Activated CD8-positive, alpha-beta memory T cell treated with anti-CD3 and anti-CD28 coated beads, Interleukin-2, amount 50 U/mL, for 24 hours (primary cell): Measurements from ENCODE around the gene SNCG.
"Not testable (repeated sequence)": the region's sequence is repeated elsewhere in the genome, so short reads cannot be mapped to it uniquely, and the experiment has no call there.

Experiments
- DNase-seq: peaks from one replicate; pipeline ENCODE4 v3.0.0-alpha.2; 2020; ENCODE audit errors: extremely low read depth

The SNCG gene

DNA sequence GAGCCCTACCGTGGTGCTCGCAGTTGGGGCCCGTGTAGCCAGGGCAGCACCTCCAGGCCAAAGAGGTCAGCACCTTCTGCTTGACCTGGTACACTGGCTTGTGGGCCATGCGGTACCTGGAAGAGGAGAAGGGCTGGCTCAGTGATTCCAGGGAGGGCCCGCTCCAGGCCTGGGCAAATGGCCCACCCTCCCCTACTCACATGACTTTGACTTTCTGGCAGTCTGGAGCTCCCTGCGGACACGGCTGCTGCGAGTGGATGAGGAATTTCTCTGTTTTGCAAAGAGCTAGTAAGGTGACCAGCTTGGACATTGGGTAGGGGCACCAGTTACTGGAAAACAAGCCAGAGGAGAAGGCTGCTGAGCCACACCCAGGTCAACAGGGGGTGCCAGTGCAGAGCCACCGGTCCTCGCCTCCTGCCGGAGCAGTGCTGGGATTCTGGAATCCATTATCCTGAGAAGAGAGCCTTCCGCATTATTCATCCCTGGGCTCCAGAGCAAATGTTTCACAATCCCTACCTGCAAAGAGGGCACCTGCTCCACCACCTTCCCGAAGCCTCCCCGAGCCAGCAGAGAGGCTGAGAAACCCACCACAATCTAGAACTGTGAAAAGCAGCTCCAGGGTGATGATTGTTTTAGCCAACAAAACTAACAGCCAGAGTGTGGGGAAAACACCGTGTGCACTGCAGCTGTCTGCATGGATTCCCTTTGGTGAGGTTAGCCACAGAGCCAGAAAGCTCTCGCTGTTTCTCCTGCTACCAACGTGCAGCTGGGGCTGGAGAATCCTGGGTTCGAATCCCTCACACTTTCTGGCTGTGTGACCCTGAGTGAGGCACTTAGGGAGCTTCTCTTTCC is 12.8 kb upstream of the SNCG start:
- no peak for DNase-seq

DNA sequence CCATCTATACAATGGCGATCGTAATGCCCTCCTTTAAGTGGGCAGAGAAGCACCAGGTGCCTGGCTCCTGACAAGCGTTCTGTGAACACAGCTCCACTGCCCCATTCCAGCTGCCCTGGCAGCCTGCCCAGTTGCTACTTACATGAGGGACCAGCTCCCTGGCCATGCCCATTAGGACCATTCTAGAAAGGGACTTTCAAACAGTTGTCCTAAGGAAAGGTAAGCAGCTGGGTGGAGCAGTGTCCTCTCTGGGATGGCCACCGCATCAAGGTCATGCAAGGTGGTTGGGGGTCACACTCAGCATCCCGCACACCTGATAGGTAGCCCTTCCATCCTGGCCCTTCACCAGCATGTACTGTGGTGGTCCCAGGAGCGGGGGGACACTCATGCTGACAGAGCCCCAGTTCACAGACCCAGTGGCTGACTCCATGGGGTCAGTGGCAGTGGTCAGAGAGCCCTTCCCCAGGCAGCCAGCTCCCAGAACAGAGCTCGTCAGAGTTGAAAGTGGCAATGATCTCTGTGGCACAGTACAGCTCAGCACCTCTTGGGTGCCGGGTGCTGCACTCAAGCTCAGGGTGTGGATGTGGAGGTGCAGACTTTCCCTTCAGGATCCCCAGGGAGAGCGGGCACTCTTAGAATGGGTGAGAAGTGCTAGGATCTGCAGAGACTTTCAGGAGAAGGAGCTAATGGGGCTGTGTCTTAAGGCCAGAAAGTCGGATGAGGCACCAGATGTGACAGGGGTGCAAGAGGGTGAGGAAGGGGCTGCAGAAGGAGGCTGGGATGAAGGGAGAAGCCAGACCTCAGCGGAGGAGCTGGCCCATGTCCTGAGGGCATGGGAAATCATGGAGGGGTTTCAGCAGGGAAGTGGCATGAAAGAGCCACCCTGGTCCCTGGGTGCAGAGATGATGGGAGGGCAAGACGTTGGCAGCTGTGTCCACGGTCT is 11.9 kb upstream of the SNCG start:
- DNase-seq = no peak

DNA sequence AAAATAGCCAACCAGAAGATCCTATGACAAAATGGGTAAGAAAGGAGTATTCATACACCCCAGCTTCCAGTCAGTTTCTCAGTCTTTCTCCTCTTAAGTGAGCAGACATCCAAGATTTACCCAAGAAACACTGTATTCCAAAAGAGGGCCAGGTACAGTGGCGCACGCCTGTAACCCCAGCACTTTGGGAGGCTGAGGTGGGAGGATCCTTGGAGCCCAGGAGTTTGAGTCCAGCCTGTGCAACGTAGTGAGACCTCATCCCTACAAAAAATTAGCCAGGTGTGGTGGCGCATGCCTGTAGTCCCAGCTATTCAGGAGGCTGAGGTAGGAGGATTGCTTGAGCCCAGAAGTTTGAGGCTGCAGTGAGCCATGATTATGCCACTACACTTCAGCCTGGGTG is 10.6 kb upstream of the SNCG start:
- not testable (repeated sequence) for DNase-seq

DNA sequence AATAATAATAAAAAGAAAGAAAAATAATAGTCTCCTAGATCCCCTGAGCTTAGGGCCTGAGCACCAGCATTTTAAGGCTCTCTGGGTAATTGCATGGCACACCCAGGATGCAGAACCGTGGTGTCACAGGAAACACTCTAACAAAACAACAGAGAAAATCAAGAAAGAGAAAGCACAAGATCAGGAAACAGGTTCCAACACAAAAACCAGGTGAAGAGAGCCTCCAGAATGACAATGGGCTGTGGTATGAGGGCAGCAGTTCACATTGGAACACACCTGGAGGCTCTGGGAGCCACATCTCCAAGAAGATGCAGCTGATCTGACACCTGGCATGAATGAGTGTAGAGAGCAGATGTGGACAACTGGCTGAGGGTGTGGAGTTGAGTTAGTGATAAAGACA is 8.1 kb upstream of the SNCG start:
- DNase-seq = no peak

DNA sequence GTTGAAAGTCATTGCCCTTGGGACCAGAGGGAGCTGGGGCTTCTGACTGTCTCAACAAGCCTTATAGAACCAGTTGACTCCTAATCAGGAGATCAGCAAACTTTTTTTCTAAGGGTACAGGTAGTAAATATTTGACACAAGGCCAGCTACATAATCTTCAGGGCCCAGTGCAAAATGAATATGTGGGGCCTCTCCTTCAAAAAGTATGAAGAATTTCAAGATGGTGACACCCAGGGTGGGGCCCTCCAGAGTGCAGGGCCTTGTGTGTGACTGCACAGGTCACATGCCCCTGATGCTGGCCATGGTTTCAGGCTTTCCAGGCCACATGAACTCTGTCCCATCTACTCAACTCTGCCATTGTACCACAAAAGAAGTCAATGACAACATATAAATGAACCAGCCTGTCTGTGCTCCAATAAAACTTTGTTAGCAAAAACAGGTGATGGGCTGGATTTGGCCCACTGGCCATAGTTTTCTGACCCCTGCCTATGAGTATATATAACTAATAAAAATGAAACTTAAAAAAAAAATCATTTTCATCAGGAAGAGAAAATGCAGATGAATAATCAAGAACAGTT is 7.1 kb upstream of the SNCG start:
- no peak for DNase-seq

DNA sequence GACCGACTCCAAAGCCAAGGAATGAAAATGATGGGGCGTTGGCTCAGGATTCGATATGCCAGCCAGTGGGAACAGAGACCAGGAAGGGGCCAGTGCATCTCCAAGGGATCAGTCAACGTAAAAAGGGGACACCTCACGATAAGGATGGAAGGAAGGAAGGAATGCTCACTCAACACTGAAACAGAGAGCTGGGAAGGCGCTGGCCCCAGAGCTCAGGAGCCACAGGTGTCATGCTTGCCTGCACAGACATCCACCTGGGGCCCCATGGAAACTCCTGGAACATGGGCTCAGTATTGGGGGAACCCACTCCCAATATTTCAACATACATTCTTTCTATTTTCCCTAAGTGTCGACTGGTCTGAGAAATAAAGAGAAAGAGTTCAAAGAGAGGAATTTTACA is 6.3 kb upstream of the SNCG start:
- DNase-seq = no peak

DNA sequence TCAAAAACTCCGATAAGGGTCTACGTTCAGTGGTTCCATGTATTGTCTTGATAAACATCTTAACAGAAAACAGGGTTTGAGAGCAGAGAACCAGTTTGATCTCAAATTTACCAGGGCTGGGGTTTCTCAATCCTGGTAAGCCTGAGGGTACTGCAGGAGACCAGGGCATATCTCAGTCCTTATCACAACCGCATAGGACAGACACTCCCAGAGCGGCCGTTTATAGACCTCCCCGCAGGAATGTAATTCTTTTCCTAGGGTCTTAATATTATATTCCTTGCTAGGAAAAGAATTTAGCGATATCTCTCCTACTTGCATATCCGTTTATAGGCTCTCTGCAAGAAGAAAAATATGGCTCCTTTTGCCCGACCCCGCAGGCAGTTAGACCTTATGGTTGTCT is 5.7 kb upstream of the SNCG start:
- DNase-seq = not testable (repeated sequence)

DNA sequence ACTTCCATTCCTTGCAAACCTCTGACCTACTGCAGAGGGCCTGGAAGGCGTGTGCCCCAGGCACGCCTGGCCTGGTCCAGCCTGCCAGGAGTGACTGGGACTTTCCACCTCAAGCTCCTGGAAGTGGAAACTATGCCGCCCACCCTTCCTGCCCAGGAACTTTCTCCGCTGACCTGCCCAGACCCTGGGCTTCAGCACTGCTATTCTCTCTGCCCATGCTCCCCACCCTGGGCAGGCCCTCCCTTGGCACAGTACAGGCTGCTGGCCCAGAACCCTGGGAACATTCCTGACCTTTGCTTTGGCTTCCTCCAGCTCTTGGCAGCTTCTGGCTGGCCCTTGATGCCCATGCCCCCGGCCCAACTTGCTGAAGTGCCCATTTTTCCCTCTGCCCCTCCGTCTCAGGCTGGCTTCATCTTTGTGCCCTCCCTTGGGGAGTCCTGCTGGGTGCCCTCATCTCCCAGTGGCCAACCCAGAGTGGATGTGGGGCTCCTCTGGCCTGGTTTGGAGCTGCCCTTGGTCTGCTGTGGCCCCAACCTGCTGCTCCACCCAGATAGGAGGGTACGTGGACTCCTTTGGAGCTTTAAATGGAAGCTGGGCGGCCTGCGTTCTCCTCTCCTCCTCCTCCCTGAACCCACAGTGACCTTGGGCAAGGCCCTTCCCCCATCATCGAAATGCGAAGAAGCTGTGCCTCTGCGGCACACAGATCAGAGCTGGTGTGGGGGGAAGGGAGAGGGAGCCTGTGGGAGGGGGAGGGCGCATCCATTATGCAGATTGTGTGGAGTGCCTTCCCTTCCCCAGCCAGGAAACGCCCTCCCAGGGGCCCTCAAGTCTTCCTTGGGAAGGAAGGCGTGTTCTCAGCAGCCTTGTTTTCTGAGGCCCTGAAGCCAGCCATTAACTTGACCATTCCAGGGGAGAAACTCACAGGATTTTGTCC is 4.4 kb upstream of the SNCG start:
- DNase-seq = no peak

DNA sequence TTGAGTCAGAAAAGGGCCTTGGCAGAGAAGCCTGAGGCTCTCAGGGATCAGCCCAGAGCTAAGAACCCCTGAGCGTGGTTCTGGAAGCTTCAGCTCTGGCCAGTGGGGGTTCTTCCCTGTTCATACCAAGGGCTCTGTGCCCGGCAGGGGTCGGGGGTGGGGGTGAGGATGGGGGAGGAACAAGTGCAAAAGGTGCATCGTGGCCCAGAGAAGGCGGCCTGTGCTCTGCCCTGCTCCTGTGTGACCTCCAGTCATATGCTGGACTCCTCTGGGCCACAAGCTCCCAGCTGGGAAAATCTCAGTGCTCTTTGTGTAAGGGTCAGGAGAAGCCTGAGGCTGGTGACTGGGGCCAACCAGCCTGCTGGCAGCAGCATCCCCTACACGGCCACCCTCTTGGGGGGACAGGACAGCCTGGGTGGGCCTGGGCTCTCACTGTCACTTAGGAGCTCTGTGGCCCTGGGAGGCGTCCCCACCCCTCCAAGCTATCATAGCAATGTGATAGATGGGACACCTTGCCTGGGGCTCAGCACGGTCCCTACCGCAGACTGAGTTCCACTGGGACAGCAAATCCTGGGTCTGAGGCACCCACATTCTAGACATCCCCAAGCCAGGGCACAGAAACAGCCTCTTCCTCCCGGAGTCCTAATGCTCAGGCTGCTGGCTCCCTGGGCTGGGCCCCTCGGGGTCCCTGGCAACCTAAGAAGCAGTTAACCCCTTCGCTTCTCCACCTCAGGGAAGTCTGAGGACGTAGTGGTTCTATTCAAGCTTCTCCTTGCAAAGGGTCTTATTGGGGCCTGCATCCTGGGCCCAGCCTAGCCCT is 3.5 kb upstream of the SNCG start:
- DNase-seq = no peak

DNA sequence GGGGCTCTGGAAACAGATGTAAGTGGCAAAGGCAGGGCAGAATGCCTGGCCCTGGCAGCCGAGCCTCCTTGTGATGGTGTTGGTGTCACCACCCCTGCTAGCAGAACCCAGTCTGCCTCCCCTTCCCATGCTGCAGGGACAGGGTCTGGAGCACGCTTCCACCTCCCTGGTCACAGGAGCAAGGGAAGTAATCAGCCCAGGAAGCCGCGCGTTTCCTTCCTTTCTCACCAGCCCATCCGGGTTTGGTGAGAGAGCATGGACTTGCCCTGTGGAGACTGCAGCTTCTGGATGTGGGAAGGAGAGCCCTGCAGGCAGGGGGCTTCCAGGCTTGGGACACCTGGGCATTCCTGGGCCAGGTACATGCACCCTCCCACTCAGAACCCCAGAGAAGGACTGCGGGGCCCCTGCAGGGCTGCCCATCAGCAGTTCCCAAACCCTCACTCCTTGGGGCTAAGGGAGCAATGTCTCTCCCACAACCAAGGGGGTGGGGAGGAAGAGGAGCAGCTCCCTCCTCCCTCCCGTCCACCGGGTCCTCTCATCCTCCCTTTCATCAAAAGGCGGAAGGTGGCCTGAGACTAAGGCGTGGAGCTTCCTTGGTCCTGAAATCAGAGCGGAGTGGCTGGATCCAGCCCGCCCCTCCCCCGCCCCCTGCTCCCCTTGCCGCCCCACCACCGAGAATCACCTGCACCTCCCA is 2.8 kb upstream of the SNCG start:
- DNase-seq = no peak

DNA sequence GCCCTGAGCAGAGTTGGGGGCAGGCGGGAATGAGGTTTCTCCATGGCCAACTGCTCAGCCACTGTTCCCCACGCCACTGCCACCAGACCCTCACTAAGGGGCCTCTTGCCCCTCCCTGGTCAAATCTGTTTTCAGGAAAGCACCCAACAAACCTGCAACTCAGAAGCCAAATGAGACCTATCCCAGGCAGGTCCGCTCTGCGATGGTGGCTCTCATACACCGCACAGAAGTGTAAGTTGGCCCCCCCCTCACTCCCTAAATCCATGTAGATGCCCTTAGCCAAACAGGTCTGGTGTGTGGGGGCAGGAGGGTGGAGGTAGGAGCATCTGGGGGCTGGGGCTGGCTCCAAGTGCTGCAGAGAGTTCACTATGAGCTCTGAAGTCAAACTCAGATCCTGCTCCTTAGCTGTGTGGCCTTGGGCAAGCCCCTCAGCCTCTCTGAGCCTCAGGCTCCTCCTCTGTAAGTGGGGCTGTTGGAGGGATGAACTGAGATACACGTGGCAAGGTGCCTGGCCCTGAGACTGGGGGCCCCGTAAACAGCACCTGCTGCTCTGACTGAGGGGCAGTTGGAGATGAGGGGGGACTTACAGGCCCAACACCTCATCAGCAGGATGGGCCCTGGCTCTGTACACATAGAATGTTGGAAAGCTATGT is 2.1 kb upstream of the SNCG start:
- no peak for DNase-seq

DNA sequence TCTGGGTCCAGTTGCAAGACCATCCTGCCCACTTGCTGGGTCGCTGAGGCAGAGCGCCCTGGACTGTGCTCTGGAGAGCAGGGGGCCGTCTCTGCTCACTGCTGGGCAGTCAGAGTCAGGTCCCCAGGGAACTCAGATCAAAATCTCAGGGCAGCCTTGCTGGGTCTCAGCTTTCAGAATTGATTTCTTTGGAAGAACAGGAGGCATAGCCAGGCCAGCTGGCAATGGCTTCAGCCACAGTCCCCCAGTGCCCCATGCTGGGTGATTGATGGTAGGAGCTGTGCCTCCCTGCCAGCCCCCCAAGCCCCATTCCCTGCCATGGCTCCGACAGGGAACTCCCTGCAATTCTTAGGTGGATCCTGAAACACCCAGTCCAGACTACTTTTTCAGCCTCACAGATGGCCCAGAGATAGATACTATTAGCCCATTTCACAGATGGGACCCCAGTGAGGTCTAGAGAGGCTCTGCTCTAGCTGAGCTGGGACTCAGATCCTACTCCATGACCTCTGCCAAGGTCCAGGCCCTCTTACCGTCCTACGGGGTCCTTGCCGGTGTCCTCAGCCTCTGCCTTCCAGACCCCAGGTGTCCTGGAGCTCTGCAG is 1.5 kb upstream of the SNCG start:
- no peak for DNase-seq

DNA sequence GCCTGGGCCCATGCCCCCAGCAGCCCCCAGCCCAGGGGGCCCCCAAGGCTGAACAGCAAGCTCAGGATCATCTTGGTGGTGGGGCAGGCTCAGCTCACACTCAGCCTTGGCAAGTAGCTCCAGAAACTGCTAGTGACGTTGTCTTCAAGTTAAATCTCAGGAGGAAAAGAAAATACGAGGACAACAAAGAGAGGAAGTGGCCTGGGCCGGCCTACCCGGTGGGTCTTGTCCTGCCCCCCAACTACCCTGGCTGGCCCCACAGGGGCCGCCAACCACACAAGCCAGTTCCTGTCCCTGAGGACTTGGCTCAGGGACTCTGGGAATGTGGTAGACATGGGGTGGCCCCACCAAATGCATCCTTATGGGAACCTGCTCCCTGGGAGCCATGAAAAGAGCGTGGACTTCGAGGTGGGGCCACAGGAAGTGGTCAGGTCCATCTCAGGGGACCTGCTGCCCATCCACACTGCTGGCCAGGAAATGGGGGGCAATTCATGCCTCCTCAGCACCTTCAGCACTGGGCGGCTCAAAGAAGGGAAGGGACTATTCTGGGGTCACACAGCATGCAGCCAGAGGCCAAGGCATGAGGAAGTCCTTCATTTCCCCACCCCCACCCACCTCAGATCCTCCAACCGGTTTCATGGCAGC is 806 bp upstream of the SNCG start, which contains the start of gene MMRN2:
MMRN2 (minus strand) TSS at position 145 of the 645 bp plus-strand sequence; CDS start at position 71, 74 bp downstream.
- DNase-seq = no peak

DNA sequence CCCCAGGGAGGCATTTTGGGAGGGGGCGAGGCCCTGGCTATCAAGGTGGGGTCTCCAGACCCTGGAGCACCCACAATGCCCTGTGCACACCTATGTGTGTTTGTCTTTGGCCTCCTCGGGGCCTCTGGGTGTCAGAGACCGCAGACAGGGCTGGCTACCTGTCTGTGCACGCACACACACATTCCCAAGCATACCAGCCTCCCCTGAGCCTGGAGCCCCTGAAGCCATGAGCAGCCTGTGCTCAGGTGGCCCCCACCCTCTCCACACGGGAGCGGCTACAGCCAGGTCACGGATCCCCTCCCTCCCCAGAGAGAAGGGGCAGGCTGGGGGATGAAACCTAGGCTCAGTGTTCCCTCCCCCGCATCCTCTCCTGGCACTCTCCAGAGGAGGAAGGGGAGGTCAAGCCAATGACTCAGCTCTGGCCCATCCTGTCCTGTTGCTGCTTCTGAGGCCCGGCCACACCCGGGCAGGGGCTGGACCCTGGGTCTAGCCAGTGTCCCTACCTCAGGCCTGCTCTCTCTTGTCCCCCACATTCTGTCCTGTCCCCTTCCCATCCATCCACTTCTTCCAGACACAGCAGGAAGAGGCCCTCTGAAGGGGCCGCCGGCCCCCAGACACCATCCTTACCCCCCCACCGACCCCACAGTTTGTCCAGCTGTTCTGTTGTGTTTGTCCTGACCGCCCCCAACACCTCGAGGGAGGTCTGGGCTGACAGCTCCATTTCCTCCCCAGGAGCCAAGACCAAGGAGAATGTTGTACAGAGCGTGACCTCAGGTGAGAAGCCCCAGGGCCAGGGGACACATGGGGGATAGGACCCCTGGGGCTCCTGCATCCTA is 720 bp downstream of the SNCG start:
- no peak for DNase-seq

DNA sequence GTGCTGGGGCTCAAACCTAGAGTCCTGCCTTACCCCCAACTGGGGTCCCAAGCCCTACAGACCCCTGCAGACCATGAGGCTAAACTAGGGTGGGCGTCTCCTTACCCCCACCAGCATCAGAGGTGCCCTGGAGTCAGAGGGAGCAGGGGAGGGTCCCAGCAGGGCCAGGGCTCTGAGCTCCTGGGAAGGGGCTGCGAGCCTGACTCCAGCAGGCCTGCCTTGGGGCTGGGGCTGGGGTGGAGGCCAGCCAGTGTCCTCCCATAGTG is 1.3 kb downstream of the SNCG start:
- DNase-seq = no peak

DNA sequence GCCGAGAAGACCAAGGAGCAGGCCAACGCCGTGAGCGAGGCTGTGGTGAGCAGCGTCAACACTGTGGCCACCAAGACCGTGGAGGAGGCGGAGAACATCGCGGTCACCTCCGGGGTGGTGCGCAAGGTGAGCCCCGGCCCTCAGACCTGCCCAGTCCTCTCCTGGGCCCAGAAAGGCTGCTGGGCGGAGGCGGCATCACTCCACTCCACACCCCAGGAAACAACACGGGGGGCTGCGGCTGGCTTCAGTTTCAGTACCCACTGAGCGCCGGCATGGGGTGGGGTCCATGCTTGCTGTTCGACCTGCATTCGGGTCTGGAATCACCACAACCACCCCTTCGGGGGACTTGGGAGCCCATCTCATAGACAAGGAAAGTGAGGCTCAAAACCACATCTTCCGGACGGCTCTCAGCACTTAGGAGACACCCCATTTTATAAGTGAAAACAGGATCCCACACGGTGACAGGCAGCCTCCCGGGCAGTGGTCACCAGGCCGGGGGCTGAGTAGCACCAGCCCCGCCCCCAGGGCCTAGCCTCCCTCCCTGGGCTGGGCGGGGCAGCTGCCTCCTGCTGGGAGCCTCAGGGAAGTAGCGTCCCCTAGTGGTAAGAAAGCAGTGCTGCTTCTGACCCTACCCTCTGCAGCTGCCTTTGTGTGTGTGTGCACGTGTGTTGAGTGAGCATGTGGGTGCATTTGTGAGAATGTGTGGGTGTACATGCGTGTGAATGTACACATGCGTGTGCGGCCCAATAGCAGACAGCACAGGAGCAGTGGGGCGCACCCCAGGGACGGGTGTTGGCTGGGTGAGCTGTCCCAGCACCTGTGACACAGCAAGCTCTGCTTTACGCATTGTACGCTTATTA is 1.8 kb downstream of the SNCG start:
- no peak for DNase-seq
